ENCODE results near the gene ERO1B.

DNA sequence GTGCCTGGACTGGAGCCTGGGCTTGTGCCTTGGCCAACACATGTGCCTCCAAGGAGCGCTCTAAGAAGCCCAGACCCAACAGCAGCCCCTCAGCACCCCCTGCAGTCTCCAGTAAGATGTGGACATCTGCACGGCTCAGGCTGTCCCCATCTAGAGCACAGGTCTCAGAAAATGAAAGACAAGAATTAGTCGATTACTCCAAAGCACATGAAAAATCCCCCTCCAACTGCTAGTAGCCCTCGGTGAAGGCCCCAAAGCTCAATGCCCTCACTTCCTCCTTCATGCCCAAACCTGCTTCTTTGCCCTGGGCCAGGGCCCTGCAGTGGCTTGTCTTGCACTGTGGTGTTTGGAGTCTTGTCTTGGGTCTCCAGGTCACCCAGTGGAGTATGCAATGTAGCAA, 21.9 kb upstream of the ERO1B start:
- TF ChIP-seq, protein P1, sequence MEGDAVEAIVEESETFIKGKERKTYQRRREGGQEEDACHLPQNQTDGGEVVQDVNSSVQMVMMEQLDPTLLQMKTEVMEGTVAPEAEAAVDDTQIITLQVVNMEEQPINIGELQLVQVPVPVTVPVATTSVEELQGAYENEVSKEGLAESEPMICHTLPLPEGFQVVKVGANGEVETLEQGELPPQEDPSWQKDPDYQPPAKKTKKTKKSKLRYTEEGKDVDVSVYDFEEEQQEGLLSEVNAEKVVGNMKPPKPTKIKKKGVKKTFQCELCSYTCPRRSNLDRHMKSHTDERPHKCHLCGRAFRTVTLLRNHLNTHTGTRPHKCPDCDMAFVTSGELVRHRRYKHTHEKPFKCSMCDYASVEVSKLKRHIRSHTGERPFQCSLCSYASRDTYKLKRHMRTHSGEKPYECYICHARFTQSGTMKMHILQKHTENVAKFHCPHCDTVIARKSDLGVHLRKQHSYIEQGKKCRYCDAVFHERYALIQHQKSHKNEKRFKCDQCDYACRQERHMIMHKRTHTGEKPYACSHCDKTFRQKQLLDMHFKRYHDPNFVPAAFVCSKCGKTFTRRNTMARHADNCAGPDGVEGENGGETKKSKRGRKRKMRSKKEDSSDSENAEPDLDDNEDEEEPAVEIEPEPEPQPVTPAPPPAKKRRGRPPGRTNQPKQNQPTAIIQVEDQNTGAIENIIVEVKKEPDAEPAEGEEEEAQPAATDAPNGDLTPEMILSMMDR (IDR thresholded peaks at IDR 0.05) = no peak
- TF ChIP-seq PRRX2 (CRISPR knock-in tag; IDR thresholded peaks at IDR 0.05) (no peak), FOXP1 (CRISPR knock-in tag; IDR thresholded peaks at IDR 0.05; ENCODE audit: borderline replicate concordance) (no peak), ELF4 (CRISPR knock-in tag; IDR thresholded peaks at IDR 0.05; ENCODE audit: low read depth) (no peak), ESRRA (CRISPR knock-in tag; IDR thresholded peaks at IDR 0.05; ENCODE audit: borderline replicate concordance) (no peak), RELA (CRISPR knock-in tag; IDR thresholded peaks at IDR 0.05; ENCODE audit: borderline replicate concordance) (no peak), TP53 (CRISPR knock-in tag; IDR thresholded peaks at IDR 0.05) (no peak)
- TF ChIP-seq, protein P2, sequence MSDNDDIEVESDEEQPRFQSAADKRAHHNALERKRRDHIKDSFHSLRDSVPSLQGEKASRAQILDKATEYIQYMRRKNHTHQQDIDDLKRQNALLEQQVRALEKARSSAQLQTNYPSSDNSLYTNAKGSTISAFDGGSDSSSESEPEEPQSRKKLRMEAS (CRISPR knock-in tag; IDR thresholded peaks at IDR 0.05) = no peak
- TF ChIP-seq, protein P3, sequence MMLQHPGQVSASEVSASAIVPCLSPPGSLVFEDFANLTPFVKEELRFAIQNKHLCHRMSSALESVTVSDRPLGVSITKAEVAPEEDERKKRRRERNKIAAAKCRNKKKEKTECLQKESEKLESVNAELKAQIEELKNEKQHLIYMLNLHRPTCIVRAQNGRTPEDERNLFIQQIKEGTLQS (CRISPR knock-in tag; conservative IDR thresholded peaks at IDR 0.05) = no peak
- TF ChIP-seq, protein P4, sequence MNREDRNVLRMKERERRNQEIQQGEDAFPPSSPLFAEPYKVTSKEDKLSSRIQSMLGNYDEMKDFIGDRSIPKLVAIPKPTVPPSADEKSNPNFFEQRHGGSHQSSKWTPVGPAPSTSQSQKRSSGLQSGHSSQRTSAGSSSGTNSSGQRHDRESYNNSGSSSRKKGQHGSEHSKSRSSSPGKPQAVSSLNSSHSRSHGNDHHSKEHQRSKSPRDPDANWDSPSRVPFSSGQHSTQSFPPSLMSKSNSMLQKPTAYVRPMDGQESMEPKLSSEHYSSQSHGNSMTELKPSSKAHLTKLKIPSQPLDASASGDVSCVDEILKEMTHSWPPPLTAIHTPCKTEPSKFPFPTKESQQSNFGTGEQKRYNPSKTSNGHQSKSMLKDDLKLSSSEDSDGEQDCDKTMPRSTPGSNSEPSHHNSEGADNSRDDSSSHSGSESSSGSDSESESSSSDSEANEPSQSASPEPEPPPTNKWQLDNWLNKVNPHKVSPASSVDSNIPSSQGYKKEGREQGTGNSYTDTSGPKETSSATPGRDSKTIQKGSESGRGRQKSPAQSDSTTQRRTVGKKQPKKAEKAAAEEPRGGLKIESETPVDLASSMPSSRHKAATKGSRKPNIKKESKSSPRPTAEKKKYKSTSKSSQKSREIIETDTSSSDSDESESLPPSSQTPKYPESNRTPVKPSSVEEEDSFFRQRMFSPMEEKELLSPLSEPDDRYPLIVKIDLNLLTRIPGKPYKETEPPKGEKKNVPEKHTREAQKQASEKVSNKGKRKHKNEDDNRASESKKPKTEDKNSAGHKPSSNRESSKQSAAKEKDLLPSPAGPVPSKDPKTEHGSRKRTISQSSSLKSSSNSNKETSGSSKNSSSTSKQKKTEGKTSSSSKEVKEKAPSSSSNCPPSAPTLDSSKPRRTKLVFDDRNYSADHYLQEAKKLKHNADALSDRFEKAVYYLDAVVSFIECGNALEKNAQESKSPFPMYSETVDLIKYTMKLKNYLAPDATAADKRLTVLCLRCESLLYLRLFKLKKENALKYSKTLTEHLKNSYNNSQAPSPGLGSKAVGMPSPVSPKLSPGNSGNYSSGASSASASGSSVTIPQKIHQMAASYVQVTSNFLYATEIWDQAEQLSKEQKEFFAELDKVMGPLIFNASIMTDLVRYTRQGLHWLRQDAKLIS (CRISPR knock-in tag; IDR thresholded peaks at IDR 0.05; ENCODE audit: borderline replicate concordance) = no peak
- TF ChIP-seq, protein P5, sequence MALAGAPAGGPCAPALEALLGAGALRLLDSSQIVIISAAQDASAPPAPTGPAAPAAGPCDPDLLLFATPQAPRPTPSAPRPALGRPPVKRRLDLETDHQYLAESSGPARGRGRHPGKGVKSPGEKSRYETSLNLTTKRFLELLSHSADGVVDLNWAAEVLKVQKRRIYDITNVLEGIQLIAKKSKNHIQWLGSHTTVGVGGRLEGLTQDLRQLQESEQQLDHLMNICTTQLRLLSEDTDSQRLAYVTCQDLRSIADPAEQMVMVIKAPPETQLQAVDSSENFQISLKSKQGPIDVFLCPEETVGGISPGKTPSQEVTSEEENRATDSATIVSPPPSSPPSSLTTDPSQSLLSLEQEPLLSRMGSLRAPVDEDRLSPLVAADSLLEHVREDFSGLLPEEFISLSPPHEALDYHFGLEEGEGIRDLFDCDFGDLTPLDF (CRISPR knock-in tag; IDR thresholded peaks at IDR 0.05) = no peak

Data from WTC11 (cell line).